Skeletal muscle tissue (tissue), 4 donors: ENCODE data around the gene SPIRE1. TPM values are rescaled to one million over a fixed set of nuclear protein-coding genes. Genes with fewer than 3 reads are reported as not detected.
A peak's percentile ranks its signal among the peaks of the same experiment; 100 is the strongest.

ENCODE experiments used
- H3K27ac ChIP-seq: one replicate; pipeline ENCODE4 v1.7.0; 2013; ENCODE audit warnings: mild to moderate bottlenecking, low read depth, low read length, inconsistent platforms
- H3K27me3 ChIP-seq, 3 donors: one replicate each; pipeline ENCODE4 v1.7.0; 2013; ENCODE audit warnings: low read length in 3 of 3; ENCODE audit not compliant: control insufficient read depth in 3 of 3, insufficient read depth in 3 of 3
- H3K36me3 ChIP-seq, 3 donors: one replicate each; pipeline ENCODE4 v1.7.0; 2013; ENCODE audit warnings: low read length in 3 of 3; ENCODE audit not compliant: control insufficient read depth in 3 of 3, insufficient read depth in 3 of 3
- H3K4me1 ChIP-seq, 3 donors: one replicate each; pipeline ENCODE4 v1.7.0; 2013; ENCODE audit warnings: low read length in 3 of 3, mild to moderate bottlenecking in 3 of 3; ENCODE audit not compliant: control insufficient read depth in 3 of 3, insufficient read depth in 3 of 3
- H3K4me3 ChIP-seq, 3 donors: one replicate each; pipeline ENCODE4 v1.7.0; 2013; ENCODE audit warnings: low read length in 3 of 3
- H3K9ac ChIP-seq, 3 donors: one replicate each; pipeline ENCODE4 v1.7.0; 2013; ENCODE audit warnings: low read length in 3 of 3, mild to moderate bottlenecking in 3 of 3, moderate library complexity in 2 of 3, low read depth in 1 of 3
- H3K9me3 ChIP-seq, 3 donors: one replicate each; pipeline ENCODE4 v1.7.0; 2013; ENCODE audit warnings: low read length in 3 of 3; ENCODE audit not compliant: control insufficient read depth in 3 of 3
- total RNA-seq: library from RNA; depleted of rRNA; stranded (reverse); fragments of >200 nt; gene quantifications from one replicate; pipeline ENCODE4 v1.2.3, GENCODE V29; 2014
- donor health status: Osteomylitis.

SPIRE1 gene
- 15.1 TPM for total RNA-seq

DNA sequence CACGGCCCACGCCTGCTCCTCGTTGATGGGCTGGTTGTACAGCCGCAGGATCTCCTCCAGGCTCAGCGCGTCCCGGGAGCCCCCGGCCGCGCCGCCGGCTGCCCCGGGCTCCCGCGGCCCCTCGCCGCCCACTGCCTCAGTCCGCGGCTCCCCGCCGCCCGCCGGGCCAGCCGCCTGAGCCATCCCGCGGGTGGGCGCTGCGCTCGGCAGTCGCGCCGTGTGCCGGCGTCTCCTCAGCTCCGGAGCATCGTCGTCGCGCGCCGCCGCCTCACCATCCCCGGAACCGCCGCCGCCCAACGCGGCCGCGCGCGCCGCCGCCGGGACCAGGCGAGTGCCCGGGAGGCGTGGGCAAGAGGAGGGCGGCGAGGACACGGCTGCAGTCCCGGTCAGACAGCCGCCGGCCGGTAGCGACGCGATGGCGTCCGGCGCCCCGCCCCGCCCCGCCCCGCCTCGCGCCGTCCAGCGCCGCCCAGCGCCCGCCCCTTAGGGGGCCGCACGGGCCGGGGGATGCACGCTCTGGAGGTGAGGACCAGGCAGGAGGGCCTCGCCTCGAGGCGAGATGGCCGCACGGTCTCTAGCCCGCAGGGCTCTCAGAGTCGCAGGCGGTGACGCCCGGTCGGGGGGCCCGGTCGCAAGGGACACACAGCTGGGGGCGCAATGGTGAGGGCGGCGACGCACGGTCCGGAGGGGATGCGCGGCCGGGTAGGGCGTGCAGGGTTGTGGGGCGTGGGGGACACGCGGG, at the start of gene SPIRE1:
TSS of gene SPIRE1 (minus strand) at position 424 of the 742 bp plus-strand sequence. CDS start at position 183, 241 bp downstream.
- Histone ChIP-seq H3K9me3 (no peaks in the 10 kb centered on the region), H3K9ac (peak within 1 kb of the TSS; percentile 84 to 89 (median 86)), H3K4me3 (peak within 1 kb of the TSS; percentile 73 to 83 (median 79))

GRCh38 chr18:12703664-12704063, 45.8 kb upstream of the SPIRE1 start:
- H3K27me3 ChIP-seq, result no peaks in the 10 kb centered on the region
- no peaks in the 10 kb centered on the region for H3K9me3 ChIP-seq
- H3K4me3 ChIP-seq, result peak overlapping the region; percentile 91 to 97 (median 92)
- H3K27ac ChIP-seq, result peak overlapping the region; percentile 98
- peaks cover 11 to 22% (median 16%) of the 10 kb centered on the region in 3 donors for H3K4me1 ChIP-seq
- H3K9ac ChIP-seq, result peak overlapping the region; percentile 95 to 99 (median 95)
- peaks cover 8 to 21% (median 18%) of the 10 kb centered on the region in 3 donors for H3K36me3 ChIP-seq

More for the DNA sequence above, at the start of gene SPIRE1:
- H3K27ac ChIP-seq, result peak within 1 kb of the TSS; percentile 92
- no peaks in the 10 kb centered on the region for H3K27me3 ChIP-seq
- H3K4me1 ChIP-seq, result peaks cover 7 to 11% (median 10%) of the 10 kb centered on the region in 3 donors
- H3K36me3 ChIP-seq, result no peaks in the 10 kb centered on the region

DNA sequence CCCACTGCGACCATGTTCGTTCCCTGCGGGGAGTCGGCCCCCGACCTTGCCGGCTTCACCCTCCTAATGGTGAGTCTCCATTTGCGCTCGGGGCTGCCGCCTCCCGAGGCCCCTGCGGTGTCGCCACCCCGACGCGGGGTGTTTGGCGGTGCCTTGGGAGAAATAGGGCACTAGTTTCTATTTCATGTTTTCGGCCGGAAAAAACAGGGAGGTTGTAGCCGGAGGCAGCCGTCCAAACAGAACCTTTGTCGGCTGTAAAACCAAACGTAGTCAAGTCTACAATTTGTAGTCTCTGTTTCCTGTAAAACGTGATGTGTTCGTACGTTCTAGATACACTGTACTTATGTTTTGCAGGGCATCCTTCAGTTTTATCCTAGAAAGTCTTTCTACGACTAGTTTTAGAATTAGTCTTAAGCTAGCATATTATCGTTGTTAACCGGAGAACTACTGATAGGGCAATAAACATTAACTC, 45.2 kb upstream of the SPIRE1 start:
- Histone ChIP-seq H3K36me3 (peaks cover 8 to 22% (median 19%) of the 10 kb centered on the region in 3 donors), H3K4me3 (peak overlapping the region; percentile 91 to 97 (median 92)), H3K9ac (peak overlapping the region; percentile 95 to 99 (median 95)), H3K27ac (peak overlapping the region; percentile 98), H3K9me3 (no peaks in the 10 kb centered on the region), H3K27me3 (no peaks in the 10 kb centered on the region), H3K4me1 (peaks cover 11 to 22% (median 16%) of the 10 kb centered on the region in 3 donors)

GRCh38 chr18:12702221-12703095, 44.6 kb upstream of the SPIRE1 start, which contains the start of the genes CEP76 and PSMG2:
Gene CEP76, minus strand, starts transcription at chr18:12702723. Its CDS starts 175 bp downstream, at chr18:12702548.
Gene PSMG2, plus strand, starts transcription at chr18:12703042. Its CDS starts 66 bp downstream, at chr18:12703108.
- H3K9ac ChIP-seq, result peak within 1 kb of the TSS; percentile 95 to 99 (median 95)
- peaks cover 3 to 16% (median 13%) of the 10 kb centered on the region in 3 donors for H3K36me3 ChIP-seq
- H3K27ac ChIP-seq, result peak within 1 kb of the TSS; percentile 98
- no peaks in the 10 kb centered on the region for H3K9me3 ChIP-seq
- peak within 1 kb of the TSS; percentile 91 to 98 (median 92) for H3K4me3 ChIP-seq
- H3K4me1 ChIP-seq, result peaks cover 11 to 22% (median 16%) of the 10 kb centered on the region in 3 donors
- no peaks in the 10 kb centered on the region for H3K27me3 ChIP-seq

DNA sequence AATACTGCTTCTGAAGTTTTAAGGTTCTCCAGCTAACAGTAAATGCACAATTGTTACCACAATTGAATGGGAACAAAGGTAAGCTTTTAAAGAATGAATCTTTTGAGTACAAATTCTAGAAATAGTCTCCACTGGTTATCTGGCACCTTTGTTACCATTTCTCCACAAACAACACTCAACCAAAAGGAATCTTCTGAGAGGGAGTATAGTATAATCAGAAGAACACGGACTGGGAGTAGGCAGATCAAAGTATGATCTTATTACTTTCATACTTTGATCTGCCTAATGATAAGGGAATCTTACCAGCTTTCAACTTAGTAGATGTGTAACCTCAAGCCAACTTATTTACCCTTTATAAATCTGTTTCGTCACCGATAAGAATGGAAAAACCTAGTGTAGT, 43.3 kb upstream of the SPIRE1 start:
- no peaks in the 10 kb centered on the region for H3K9me3 ChIP-seq
- peak overlapping the region in 1 of 3 donors; percentile 99 for H3K9ac ChIP-seq
- no peak overlapping the region for H3K27ac ChIP-seq
- peaks cover 11 to 22% (median 16%) of the 10 kb centered on the region in 3 donors for H3K4me1 ChIP-seq
- peak overlapping the region; percentile 91 to 98 (median 92) for H3K4me3 ChIP-seq
- peaks cover 0 to 15% (median 12%) of the 10 kb centered on the region in 3 donors for H3K36me3 ChIP-seq
- no peaks in the 10 kb centered on the region for H3K27me3 ChIP-seq

DNA sequence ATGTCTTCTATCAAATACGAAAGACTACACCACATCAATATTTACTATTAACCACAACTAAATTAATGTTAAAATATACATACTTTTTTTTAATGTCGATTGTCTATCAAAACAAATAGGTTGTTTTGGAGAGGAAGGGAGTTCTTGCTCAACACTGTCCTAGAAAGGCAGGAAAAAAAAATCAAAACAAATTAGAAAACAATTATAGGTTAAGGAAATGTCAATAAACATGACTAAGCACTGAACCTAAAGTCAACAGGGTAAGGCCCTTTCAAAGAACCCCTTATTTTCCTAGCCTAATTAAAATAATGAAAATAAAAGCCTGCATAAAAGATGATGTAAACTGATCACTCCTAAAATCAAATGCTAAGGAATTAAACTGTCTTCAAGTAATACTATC, 41.8 kb upstream of the SPIRE1 start:
- Histone ChIP-seq H3K36me3 (peaks cover 0 to 15% (median 15%) of the 10 kb centered on the region in 3 donors), H3K4me1 (peaks cover 11 to 21% (median 12%) of the 10 kb centered on the region in 3 donors), H3K9ac (no peak overlapping the region), H3K27me3 (no peaks in the 10 kb centered on the region), H3K9me3 (no peaks in the 10 kb centered on the region), H3K4me3 (no peak overlapping the region), H3K27ac (no peak overlapping the region)

DNA sequence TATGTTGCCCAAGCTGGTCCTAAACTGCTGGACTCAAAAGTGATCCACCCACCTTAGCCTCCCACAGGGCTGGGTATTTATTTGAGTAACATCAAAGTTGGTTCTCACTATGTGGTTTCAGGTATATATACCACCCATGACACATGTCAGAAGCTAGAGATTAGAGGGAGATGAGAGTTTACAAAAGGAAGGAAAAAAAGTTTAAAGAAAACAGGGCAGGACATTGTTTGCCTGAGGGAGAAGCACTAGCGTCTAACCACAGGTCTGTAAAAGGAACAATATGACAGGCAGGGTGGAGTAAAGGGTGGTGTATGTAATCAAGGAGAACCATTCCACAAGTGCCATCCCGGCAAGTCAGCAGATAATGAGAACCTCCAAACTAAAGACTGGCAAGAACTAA, 36.1 kb upstream of the SPIRE1 start:
- Histone ChIP-seq H3K4me3 (no peak overlapping the region), H3K4me1 (no peaks in the 10 kb centered on the region), H3K27ac (no peak overlapping the region), H3K9ac (no peak overlapping the region), H3K27me3 (no peaks in the 10 kb centered on the region), H3K36me3 (peaks cover 5 to 21% (median 16%) of the 10 kb centered on the region in 3 donors), H3K9me3 (no peaks in the 10 kb centered on the region)

GRCh38 chr18:12692206-12692605, 34.3 kb upstream of the SPIRE1 start:
- H3K9me3 ChIP-seq, result no peaks in the 10 kb centered on the region
- peaks cover 5 to 13% (median 9%) of the 10 kb centered on the region in 3 donors for H3K36me3 ChIP-seq
- H3K4me3 ChIP-seq, result no peak overlapping the region
- no peak overlapping the region for H3K27ac ChIP-seq
- H3K4me1 ChIP-seq, result no peaks in the 10 kb centered on the region
- H3K9ac ChIP-seq, result no peak overlapping the region
- no peaks in the 10 kb centered on the region for H3K27me3 ChIP-seq

DNA sequence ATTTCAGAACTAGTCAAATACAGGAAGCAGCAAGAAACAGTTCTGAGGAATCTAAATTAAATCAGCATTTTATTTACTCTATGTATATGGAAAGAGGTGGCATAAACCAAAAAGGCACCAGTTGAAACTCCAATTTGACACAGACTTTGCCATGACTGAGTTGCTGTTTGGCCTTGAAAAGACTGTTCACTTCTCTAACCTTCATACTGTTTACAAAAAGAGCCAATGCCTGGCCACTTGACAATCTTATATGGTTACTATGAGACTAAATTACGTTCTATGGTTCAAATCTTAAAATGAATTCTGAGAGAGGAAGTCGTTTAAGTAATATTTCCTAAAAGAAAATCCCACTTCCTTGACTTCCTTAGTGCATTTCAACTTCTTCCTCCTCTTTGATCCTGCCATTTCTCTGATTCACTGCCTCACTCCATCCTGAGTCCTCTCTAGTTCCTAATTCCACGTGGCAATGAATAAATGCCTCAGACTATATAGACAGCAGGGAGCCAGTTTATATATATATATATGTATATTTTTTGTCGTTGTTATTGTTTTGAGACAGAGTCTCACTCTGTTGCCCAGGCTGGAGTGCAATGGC, 31.4 kb upstream of the SPIRE1 start:
- no peak overlapping the region for H3K27ac ChIP-seq
- H3K4me1 ChIP-seq, result no peaks in the 10 kb centered on the region
- H3K4me3 ChIP-seq, result no peak overlapping the region
- no peaks in the 10 kb centered on the region for H3K9me3 ChIP-seq
- H3K9ac ChIP-seq, result no peak overlapping the region
- H3K36me3 ChIP-seq, result peaks cover 5 to 14% (median 8%) of the 10 kb centered on the region in 3 donors
- H3K27me3 ChIP-seq, result no peaks in the 10 kb centered on the region
